ENCODE results near the gene PPT1.

PPT1 gene

DNA sequence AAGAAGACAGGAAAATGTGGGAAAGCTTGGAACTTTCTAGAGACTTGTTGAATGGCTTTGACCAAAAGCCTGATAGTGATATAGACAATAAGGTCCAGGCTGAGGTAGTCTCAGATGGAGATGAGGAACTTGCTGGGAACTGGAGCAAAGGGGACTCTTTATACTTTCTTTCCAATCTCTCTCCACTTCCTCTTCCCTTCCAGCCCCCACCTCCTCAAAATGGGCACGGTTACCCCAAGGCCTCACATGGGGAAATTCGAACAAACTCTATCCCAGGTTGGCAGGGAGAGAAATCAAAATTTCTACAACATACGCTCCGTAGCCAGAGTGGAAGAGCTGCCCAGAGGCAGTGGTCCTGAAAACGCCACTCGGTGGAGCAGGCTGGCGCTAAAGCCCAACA lies 15.2 kb downstream of the PPT1 start:
- Histone ChIP-seq H3K4me3 (ENCODE audit: low read length in 2 of 2) (no peak overlapping the region), H3K4ac (ENCODE audit: low read length) (no peak overlapping the region), H2BK15ac (ENCODE audit: low read length) (no peak overlapping the region), H3K36me3 (replicated peaks in 1 of 2; ENCODE audit: control insufficient read depth in 2 of 2, insufficient read depth in 2 of 2, low read length in 2 of 2) (peaks cover 21 to 71% of the 10 kb centered on the region in 2 donors), H3K27ac (replicated peaks; ENCODE audit: low read length) (no peak overlapping the region), H3K9me3 (replicated peaks in 1 of 2; ENCODE audit: control insufficient read depth in 2 of 2, insufficient read depth in 1 of 2, low read depth in 1 of 2, low read length in 2 of 2) (no peaks in the 10 kb centered on the region), H4K91ac (ENCODE audit: low read depth, low read length, poor library complexity) (no peak overlapping the region), H3K14ac (ENCODE audit: low read length) (no peak overlapping the region), H3K23ac (ENCODE audit: low read depth, low read length, poor library complexity) (no peak overlapping the region), H3K4me1 (ENCODE audit: control insufficient read depth in 2 of 2, insufficient read depth in 1 of 2, low read depth in 1 of 2, low read length in 2 of 2) (no peaks in the 10 kb centered on the region), H3K9ac (ENCODE audit: low read depth, low read length, poor library complexity) (no peak overlapping the region), H3K27me3 (ENCODE audit: control insufficient read depth in 3 of 3, insufficient read depth in 3 of 3, low read depth in 1 of 3, low read length in 3 of 3) (no peaks in the 10 kb centered on the region), H3K4me2 (ENCODE audit: insufficient read depth, low read length, poor library complexity, severe bottlenecking) (no peak overlapping the region), H2AK5ac (ENCODE audit: low read depth, low read length) (no peak overlapping the region), H2BK12ac (ENCODE audit: low read length) (no peak overlapping the region), H2AFZ (ENCODE audit: low read length) (no peak overlapping the region), H3K18ac (ENCODE audit: low read length) (no peak overlapping the region), H4K8ac (ENCODE audit: low read depth, low read length) (no peak overlapping the region), H2BK120ac (ENCODE audit: low read depth, low read length) (no peak overlapping the region), H2BK5ac (ENCODE audit: low read length) (no peak overlapping the region), H3K79me1 (ENCODE audit: low read depth, low read length) (no peaks in the 10 kb centered on the region)
- DNase-seq (ENCODE audit: low spot score): no peak
- no CpG with 5 or more reads among the region's 7 CpGs for WGBS, 2 donors (ENCODE audit: extremely low coverage in 2 of 2, insufficient read length in 2 of 2, insufficient replicate concordance in 1 of 2)

DNA sequence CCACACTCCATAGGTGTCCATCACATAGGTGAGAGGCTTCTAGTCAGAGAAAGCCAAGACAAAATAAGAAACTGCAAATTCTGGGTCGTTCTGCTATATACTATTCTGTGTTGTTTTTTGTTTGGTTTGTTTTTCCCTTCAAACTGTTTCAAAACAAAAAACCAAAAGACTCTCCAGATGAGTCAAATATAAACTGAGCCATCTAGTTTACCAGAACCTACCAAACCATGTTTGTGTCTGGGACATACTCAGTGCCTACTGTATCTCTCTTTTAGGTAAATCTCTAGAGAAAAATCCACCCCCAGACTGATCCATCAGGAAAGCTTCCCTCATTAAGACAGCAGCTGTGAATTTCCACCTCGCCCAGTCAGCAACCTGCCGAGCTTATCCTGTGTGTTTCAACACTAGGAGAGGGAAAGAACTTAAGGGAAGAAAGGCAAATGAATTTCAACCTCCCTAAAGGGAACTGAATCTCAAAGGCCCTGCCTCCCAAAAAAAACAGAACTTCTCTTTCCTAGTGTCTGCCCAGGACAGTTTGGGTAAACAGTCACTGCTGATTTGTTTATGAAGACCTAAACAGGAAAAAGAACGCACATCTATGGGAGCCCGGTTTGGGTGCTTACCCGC lies 17.2 kb downstream of the PPT1 start:
- H3K18ac ChIP-seq (ENCODE audit: low read length): no peak overlapping the region
- no peak overlapping the region for H2BK120ac ChIP-seq (ENCODE audit: low read depth, low read length)
- no peak overlapping the region for H3K9ac ChIP-seq (ENCODE audit: low read depth, low read length, poor library complexity)
- H3K14ac ChIP-seq (ENCODE audit: low read length): no peak overlapping the region
- H3K4me3 ChIP-seq (ENCODE audit: low read length in 2 of 2): no peak overlapping the region
- H2BK15ac ChIP-seq (ENCODE audit: low read length): no peak overlapping the region
- no CpG with 5 or more reads among the region's 6 CpGs for WGBS, 2 donors (ENCODE audit: extremely low coverage in 2 of 2, insufficient read length in 2 of 2, insufficient replicate concordance in 1 of 2)
- no peak for DNase-seq (ENCODE audit: low spot score)
- H2BK5ac ChIP-seq (ENCODE audit: low read length): no peak overlapping the region
- H2BK12ac ChIP-seq (ENCODE audit: low read length): no peak overlapping the region
- no peak overlapping the region for H4K8ac ChIP-seq (ENCODE audit: low read depth, low read length)
- no peaks in the 10 kb centered on the region for H3K27me3 ChIP-seq (ENCODE audit: control insufficient read depth in 3 of 3, insufficient read depth in 3 of 3, low read depth in 1 of 3, low read length in 3 of 3)
- no peak overlapping the region for H3K23ac ChIP-seq (ENCODE audit: low read depth, low read length, poor library complexity)
- no peak overlapping the region for H2AFZ ChIP-seq (ENCODE audit: low read length)
- H3K9me3 ChIP-seq (replicated peaks in 1 of 2; ENCODE audit: control insufficient read depth in 2 of 2, insufficient read depth in 1 of 2, low read depth in 1 of 2, low read length in 2 of 2): no peaks in the 10 kb centered on the region
- peaks cover 18 to 75% of the 10 kb centered on the region in 2 donors for H3K36me3 ChIP-seq (replicated peaks in 1 of 2; ENCODE audit: control insufficient read depth in 2 of 2, insufficient read depth in 2 of 2, low read length in 2 of 2)
- no peaks in the 10 kb centered on the region for H3K79me1 ChIP-seq (ENCODE audit: low read depth, low read length)
- H3K4me2 ChIP-seq (ENCODE audit: insufficient read depth, low read length, poor library complexity, severe bottlenecking): no peak overlapping the region
- H4K91ac ChIP-seq (ENCODE audit: low read depth, low read length, poor library complexity): no peak overlapping the region
- no peak overlapping the region for H3K27ac ChIP-seq (replicated peaks; ENCODE audit: low read length)
- H2AK5ac ChIP-seq (ENCODE audit: low read depth, low read length): no peak overlapping the region
- no peak overlapping the region for H3K4ac ChIP-seq (ENCODE audit: low read length)
- H3K4me1 ChIP-seq (ENCODE audit: control insufficient read depth in 2 of 2, insufficient read depth in 1 of 2, low read depth in 1 of 2, low read length in 2 of 2): no peaks in the 10 kb centered on the region

GRCh38 chr1:40078512-40079333 lies 18.3 kb downstream of the PPT1 start:
- H3K4me1 ChIP-seq (ENCODE audit: control insufficient read depth in 2 of 2, insufficient read depth in 1 of 2, low read depth in 1 of 2, low read length in 2 of 2): no peaks in the 10 kb centered on the region
- DNase-seq (ENCODE audit: low spot score): peak; percentile 58
- peaks cover 19 to 79% of the 10 kb centered on the region in 2 donors for H3K36me3 ChIP-seq (replicated peaks in 1 of 2; ENCODE audit: control insufficient read depth in 2 of 2, insufficient read depth in 2 of 2, low read length in 2 of 2)

DNA sequence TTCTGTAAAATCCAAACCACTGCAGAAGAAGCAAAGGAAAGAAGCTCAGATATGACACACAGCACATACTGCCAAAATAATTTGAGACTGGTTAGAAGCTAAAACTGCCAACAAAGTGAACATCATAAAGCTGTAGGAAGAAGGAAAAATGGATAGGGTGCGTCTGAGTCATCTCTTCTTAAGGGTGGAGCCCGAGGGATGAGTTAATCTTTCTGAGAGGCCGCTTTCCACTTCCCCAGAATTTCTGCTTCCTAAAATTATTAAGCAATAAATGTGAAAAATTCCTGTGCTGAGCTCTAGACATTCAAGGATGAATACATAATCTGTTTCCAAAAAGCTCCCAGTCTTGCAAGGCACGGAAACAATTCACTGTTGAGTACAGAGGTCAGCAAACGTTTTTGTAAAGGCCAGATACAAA lies 20.1 kb downstream of the PPT1 start:
- H3K4ac ChIP-seq (ENCODE audit: low read length): no peak overlapping the region
- WGBS, 2 donors (ENCODE audit: extremely low coverage in 2 of 2, insufficient read length in 2 of 2, insufficient replicate concordance in 1 of 2): no CpG with 5 or more reads among the region's 5 CpGs

More at GRCh38 chr1:40078512-40079333, 18.3 kb downstream of the PPT1 start:
- Histone ChIP-seq H3K27ac (replicated peaks; ENCODE audit: low read length) (no peak overlapping the region), H3K9me3 (replicated peaks in 1 of 2; ENCODE audit: control insufficient read depth in 2 of 2, insufficient read depth in 1 of 2, low read depth in 1 of 2, low read length in 2 of 2) (no peaks in the 10 kb centered on the region), H2AK5ac (ENCODE audit: low read depth, low read length) (no peak overlapping the region), H4K8ac (ENCODE audit: low read depth, low read length) (no peak overlapping the region), H2BK15ac (ENCODE audit: low read length) (no peak overlapping the region), H3K18ac (ENCODE audit: low read length) (no peak overlapping the region), H3K4me2 (ENCODE audit: insufficient read depth, low read length, poor library complexity, severe bottlenecking) (no peak overlapping the region), H3K23ac (ENCODE audit: low read depth, low read length, poor library complexity) (no peak overlapping the region), H3K4ac (ENCODE audit: low read length) (no peak overlapping the region), H3K9ac (ENCODE audit: low read depth, low read length, poor library complexity) (no peak overlapping the region), H4K91ac (ENCODE audit: low read depth, low read length, poor library complexity) (no peak overlapping the region), H3K14ac (ENCODE audit: low read length) (no peak overlapping the region), H2BK12ac (ENCODE audit: low read length) (no peak overlapping the region), H3K79me1 (ENCODE audit: low read depth, low read length) (no peaks in the 10 kb centered on the region), H2BK120ac (ENCODE audit: low read depth, low read length) (no peak overlapping the region), H3K4me3 (ENCODE audit: low read length in 2 of 2) (no peak overlapping the region), H2BK5ac (ENCODE audit: low read length) (no peak overlapping the region), H2AFZ (ENCODE audit: low read length) (no peak overlapping the region), H3K27me3 (ENCODE audit: control insufficient read depth in 3 of 3, insufficient read depth in 3 of 3, low read depth in 1 of 3, low read length in 3 of 3) (no peaks in the 10 kb centered on the region)
- no CpG with 5 or more reads among the region's 5 CpGs for WGBS, 2 donors (ENCODE audit: extremely low coverage in 2 of 2, insufficient read length in 2 of 2, insufficient replicate concordance in 1 of 2)

More for the DNA sequence above, 20.1 kb downstream of the PPT1 start:
- Histone ChIP-seq H4K8ac (ENCODE audit: low read depth, low read length) (no peak overlapping the region), H3K27me3 (ENCODE audit: control insufficient read depth in 3 of 3, insufficient read depth in 3 of 3, low read depth in 1 of 3, low read length in 3 of 3) (no peaks in the 10 kb centered on the region), H2AFZ (ENCODE audit: low read length) (no peak overlapping the region), H2BK12ac (ENCODE audit: low read length) (no peak overlapping the region), H3K9ac (ENCODE audit: low read depth, low read length, poor library complexity) (no peak overlapping the region), H2AK5ac (ENCODE audit: low read depth, low read length) (no peak overlapping the region), H2BK5ac (ENCODE audit: low read length) (no peak overlapping the region), H3K23ac (ENCODE audit: low read depth, low read length, poor library complexity) (no peak overlapping the region), H3K9me3 (replicated peaks in 1 of 2; ENCODE audit: control insufficient read depth in 2 of 2, insufficient read depth in 1 of 2, low read depth in 1 of 2, low read length in 2 of 2) (no peaks in the 10 kb centered on the region), H3K4me1 (ENCODE audit: control insufficient read depth in 2 of 2, insufficient read depth in 1 of 2, low read depth in 1 of 2, low read length in 2 of 2) (no peaks in the 10 kb centered on the region), H3K14ac (ENCODE audit: low read length) (no peak overlapping the region), H4K91ac (ENCODE audit: low read depth, low read length, poor library complexity) (no peak overlapping the region), H3K27ac (replicated peaks; ENCODE audit: low read length) (no peak overlapping the region), H2BK15ac (ENCODE audit: low read length) (no peak overlapping the region), H3K36me3 (replicated peaks in 1 of 2; ENCODE audit: control insufficient read depth in 2 of 2, insufficient read depth in 2 of 2, low read length in 2 of 2) (peaks cover 28 to 85% of the 10 kb centered on the region in 2 donors), H3K79me1 (ENCODE audit: low read depth, low read length) (peaks cover 2% of the 10 kb centered on the region), H3K4me3 (ENCODE audit: low read length in 2 of 2) (no peak overlapping the region), H3K4me2 (ENCODE audit: insufficient read depth, low read length, poor library complexity, severe bottlenecking) (no peak overlapping the region), H3K18ac (ENCODE audit: low read length) (no peak overlapping the region), H2BK120ac (ENCODE audit: low read depth, low read length) (no peak overlapping the region)
- DNase-seq (ENCODE audit: low spot score): no peak
